DND-41 (cell line): ENCODE data around the gene DALRD3.

Experiments used
- CTCF ChIP-seq: IDR thresholded peaks from 2 replicates; pipeline ENCODE4 v1.5.1; 2012; ENCODE audit warnings: borderline replicate concordance, low read length, moderate library complexity, mild to moderate bottlenecking; ENCODE audit not compliant: poor library complexity, severe bottlenecking; ENCODE audit errors: extremely low read depth
- EZH2 ChIP-seq: IDR thresholded peaks from 3 replicates; pipeline ENCODE4 v1.6.1; 2012; ENCODE audit warnings: borderline replicate concordance, low read depth, mild to moderate bottlenecking, moderate library complexity, low read length, inconsistent platforms; ENCODE audit not compliant: severe bottlenecking

GRCh38 chr3:49034650-49035049 lies 16.3 kb upstream of the DALRD3 start:
- TF ChIP-seq CTCF (no peak), EZH2 (no peak)
